Natural killer cell (primary cell): ENCODE results near the gene POU6F2. TPM values are rescaled to one million over a fixed set of nuclear protein-coding genes. Genes with fewer than 3 reads are reported as not detected.

Experiments
- ATAC-seq, 3 donors: fragments of 150-1000 bp in 2 of 3; fragments of 200-7000 bp in 1 of 3; cut with Tn5 transposase; 1 replicate in 1 of 3; 2 replicates in 2 of 3; pipeline ENCODE4 v1.10.0; 2021; ENCODE audit warnings: mild to moderate bottlenecking in 2 of 3, moderate library complexity in 2 of 3
- DNase-seq, 2 donors: peaks; one replicate each; pipeline versions ENCODE4 v3.0.0 to v3.0.0-alpha.2; 2013 to 2021; ENCODE audit warnings: mixed read lengths in 1 of 2
- H3K27ac ChIP-seq: one replicate; pipeline ENCODE4 v1.5.1; 2013; ENCODE audit warnings: mild to moderate bottlenecking, low read length
- H3K27me3 ChIP-seq: one replicate; pipeline ENCODE4 v1.6.1; 2013; ENCODE audit warnings: low read length; ENCODE audit not compliant: control insufficient read depth, insufficient read depth
- H3K36me3 ChIP-seq: one replicate; pipeline ENCODE4 v1.6.1; 2013; ENCODE audit warnings: low read length; ENCODE audit not compliant: control insufficient read depth, insufficient read depth
- H3K4me1 ChIP-seq: one replicate; pipeline ENCODE4 v1.6.1; 2013; ENCODE audit warnings: low read length; ENCODE audit not compliant: control insufficient read depth, insufficient read depth
- H3K4me3 ChIP-seq: one replicate; pipeline ENCODE4 v1.5.1; 2013; ENCODE audit warnings: low read length
- H3K9me3 ChIP-seq: one replicate; pipeline ENCODE4 v1.6.1; 2013; ENCODE audit warnings: low read length; ENCODE audit not compliant: control insufficient read depth, insufficient read depth
- H3K27ac Mint-ChIP-seq, 2 donors: one replicate each; pipeline ENCODE4 v1.8.0; 2022; ENCODE audit warnings: mild to moderate bottlenecking in 2 of 2, mixed read lengths in 2 of 2, moderate library complexity in 1 of 2
- H3K27me3 Mint-ChIP-seq, 2 donors: one replicate each; pipeline ENCODE4 v1.8.0; 2022; ENCODE audit warnings: low read depth in 2 of 2, mixed read lengths in 2 of 2
- H3K36me3 Mint-ChIP-seq: one replicate; pipeline ENCODE4 v1.8.0; 2022; ENCODE audit warnings: mixed read lengths
- H3K4me1 Mint-ChIP-seq, 2 donors: one replicate each; pipeline ENCODE4 v1.8.0; 2022; ENCODE audit warnings: mixed read lengths in 2 of 2
- H3K4me3 Mint-ChIP-seq: one replicate; pipeline ENCODE4 v1.8.0; 2022; ENCODE audit warnings: mild to moderate bottlenecking, moderate library complexity, mixed read lengths
- H3K9me3 Mint-ChIP-seq, 2 donors: one replicate each; pipeline ENCODE4 v1.8.0; 2022; ENCODE audit warnings: mixed read lengths in 2 of 2
- WGBS: methylation state at CpG from one replicate; pipeline ENCODE4 v1.1.7; 2013; ENCODE audit warnings: missing lambda C conversion rate; ENCODE audit not compliant: insufficient coverage; 5-methylcytosine and 5-hydroxymethylcytosine counted together
- intact Hi-C: fragments of 100-400 bp; cut with micrococcal nuclease; formaldehyde crosslinking; loops from one replicate; pipeline ENCODE4 v1.14.2; 2022
- total RNA-seq, 4 donors: library from RNA; stranded (reverse); fragments of 120-200 nt in 1 of 4; gene quantifications; one replicate each; pipeline versions ENCODE4 v1.2.3 to v1.2.4, GENCODE V29; 2013 to 2022
- TF ChIP-seq, protein P1 (sequence below): fragments of 200-600 bp; IDR thresholded peaks from one replicate; pipeline ENCODE4 v1.8.0; 2022; ENCODE audit warnings: antibody characterized with exemption

The POU6F2 gene
- total RNA-seq, 3 donors from 2014 or later (not counting 1 experiment from before 2014, with no cell fraction given) = 0.28 to 0.29 TPM; not detected in 1

GRCh38 chr7:39073432-39073831 is 95.7 kb downstream of the POU6F2 start:
- ATAC-seq (no peak), DNase-seq (no peak)
- Histone ChIP-seq H3K27me3 (no peaks in the 10 kb centered on the region), H3K36me3 (no peaks in the 10 kb centered on the region), H3K27ac (no peak overlapping the region), H3K9me3 (no peaks in the 10 kb centered on the region), H3K4me1 (no peaks in the 10 kb centered on the region), H3K4me3 (no peak overlapping the region)
- H3K27ac Mint-ChIP-seq = no peak overlapping the region
- no peaks in the 10 kb centered on the region for H3K36me3 Mint-ChIP-seq
- H3K9me3 Mint-ChIP-seq = no peaks in the 10 kb centered on the region
- H3K4me3 Mint-ChIP-seq = no peak overlapping the region
- TF ChIP-seq, protein P1, sequence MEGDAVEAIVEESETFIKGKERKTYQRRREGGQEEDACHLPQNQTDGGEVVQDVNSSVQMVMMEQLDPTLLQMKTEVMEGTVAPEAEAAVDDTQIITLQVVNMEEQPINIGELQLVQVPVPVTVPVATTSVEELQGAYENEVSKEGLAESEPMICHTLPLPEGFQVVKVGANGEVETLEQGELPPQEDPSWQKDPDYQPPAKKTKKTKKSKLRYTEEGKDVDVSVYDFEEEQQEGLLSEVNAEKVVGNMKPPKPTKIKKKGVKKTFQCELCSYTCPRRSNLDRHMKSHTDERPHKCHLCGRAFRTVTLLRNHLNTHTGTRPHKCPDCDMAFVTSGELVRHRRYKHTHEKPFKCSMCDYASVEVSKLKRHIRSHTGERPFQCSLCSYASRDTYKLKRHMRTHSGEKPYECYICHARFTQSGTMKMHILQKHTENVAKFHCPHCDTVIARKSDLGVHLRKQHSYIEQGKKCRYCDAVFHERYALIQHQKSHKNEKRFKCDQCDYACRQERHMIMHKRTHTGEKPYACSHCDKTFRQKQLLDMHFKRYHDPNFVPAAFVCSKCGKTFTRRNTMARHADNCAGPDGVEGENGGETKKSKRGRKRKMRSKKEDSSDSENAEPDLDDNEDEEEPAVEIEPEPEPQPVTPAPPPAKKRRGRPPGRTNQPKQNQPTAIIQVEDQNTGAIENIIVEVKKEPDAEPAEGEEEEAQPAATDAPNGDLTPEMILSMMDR = no peak
- 83% methylated on average over 8 of the region's 8 CpGs for WGBS
- intact Hi-C loops = no loop called here
- H3K4me1 Mint-ChIP-seq = no peaks in the 10 kb centered on the region
- peaks cover 6 to 7% of the 10 kb centered on the region in 2 donors for H3K27me3 Mint-ChIP-seq

- Mint-ChIP-seq H3K4me3 (no peak overlapping the region), H3K27ac (no peak overlapping the region), H3K27me3 (peaks cover 9 to 13% of the 10 kb centered on the region in 2 donors), H3K4me1 (no peaks in the 10 kb centered on the region), H3K9me3 (no peaks in the 10 kb centered on the region), H3K36me3 (no peaks in the 10 kb centered on the region)
- 76% methylated on average over 1 of the region's 1 CpG for WGBS
- no peaks in the 10 kb centered on the region for H3K36me3 ChIP-seq
- no peak overlapping the region for H3K27ac ChIP-seq
- H3K27me3 ChIP-seq = no peaks in the 10 kb centered on the region
- no peak overlapping the region for H3K4me3 ChIP-seq
- ATAC-seq (no peak), DNase-seq (no peak)
- H3K4me1 ChIP-seq = no peaks in the 10 kb centered on the region
- TF ChIP-seq, protein P1 = no peak
- H3K9me3 ChIP-seq = no peaks in the 10 kb centered on the region
- intact Hi-C loops = no loop called here
Observed at GRCh38 chr7:39075210-39075609, 97.5 kb downstream of the POU6F2 start.

- ATAC-seq = no peak
- Histone ChIP-seq H3K4me3 (no peak overlapping the region), H3K36me3 (no peaks in the 10 kb centered on the region), H3K9me3 (no peaks in the 10 kb centered on the region), H3K27ac (no peak overlapping the region), H3K4me1 (no peaks in the 10 kb centered on the region), H3K27me3 (no peaks in the 10 kb centered on the region)
- TF ChIP-seq, protein P1 = no peak
- peaks cover 16 to 35% of the 10 kb centered on the region in 2 donors for H3K27me3 Mint-ChIP-seq
- no peak overlapping the region for H3K27ac Mint-ChIP-seq
- 100% methylated on average over 3 of the region's 3 CpGs for WGBS
- no peaks in the 10 kb centered on the region for H3K36me3 Mint-ChIP-seq
- H3K4me3 Mint-ChIP-seq = no peak overlapping the region
- H3K9me3 Mint-ChIP-seq = no peaks in the 10 kb centered on the region
- DNase-seq = no peak
- intact Hi-C loops = no loop called here
- H3K4me1 Mint-ChIP-seq = no peaks in the 10 kb centered on the region
Observed at GRCh38 chr7:39083781-39084180, 106.1 kb downstream of the POU6F2 start.

GRCh38 chr7:39084349-39084748 is 106.6 kb downstream of the POU6F2 start:
- 92% methylated on average over 3 of the region's 3 CpGs for WGBS
- Histone ChIP-seq H3K36me3 (no peaks in the 10 kb centered on the region), H3K27me3 (no peaks in the 10 kb centered on the region), H3K27ac (no peak overlapping the region), H3K9me3 (no peaks in the 10 kb centered on the region), H3K4me3 (no peak overlapping the region), H3K4me1 (no peaks in the 10 kb centered on the region)
- H3K9me3 Mint-ChIP-seq = no peaks in the 10 kb centered on the region
- no peak overlapping the region for H3K27ac Mint-ChIP-seq
- H3K36me3 Mint-ChIP-seq = no peaks in the 10 kb centered on the region
- ATAC-seq = no peak
- no peaks in the 10 kb centered on the region for H3K4me1 Mint-ChIP-seq
- DNase-seq = no peak
- TF ChIP-seq, protein P1 = no peak
- H3K4me3 Mint-ChIP-seq = no peak overlapping the region
- peaks cover 15 to 35% of the 10 kb centered on the region in 2 donors for H3K27me3 Mint-ChIP-seq
- intact Hi-C loops = no loop called here
